SK-N-MC (cell line): ENCODE measurements around the gene HLCS.

Source experiments
- EZH2 ChIP-seq: fragments of 200-600 bp; sonication (generic); IDR thresholded peaks from one replicate; pipeline ENCODE4 v1.6.1; 2017; ENCODE audit warnings: antibody characterized with exemption
- FOXP2 ChIP-seq: optimal IDR thresholded peaks from 2 replicates; pipeline ENCODE3; 2011; ENCODE audit warnings: mild to moderate bottlenecking, moderate library complexity; ENCODE audit not compliant: insufficient read depth; ENCODE audit errors: extremely low read length, control extremely low read depth
- POLR2AphosphoS5 ChIP-seq: IDR thresholded peaks from 2 replicates; pipeline ENCODE4 v1.6.1; 2012; ENCODE audit warnings: mild to moderate bottlenecking, low read depth, low read length, borderline replicate concordance

DNA sequence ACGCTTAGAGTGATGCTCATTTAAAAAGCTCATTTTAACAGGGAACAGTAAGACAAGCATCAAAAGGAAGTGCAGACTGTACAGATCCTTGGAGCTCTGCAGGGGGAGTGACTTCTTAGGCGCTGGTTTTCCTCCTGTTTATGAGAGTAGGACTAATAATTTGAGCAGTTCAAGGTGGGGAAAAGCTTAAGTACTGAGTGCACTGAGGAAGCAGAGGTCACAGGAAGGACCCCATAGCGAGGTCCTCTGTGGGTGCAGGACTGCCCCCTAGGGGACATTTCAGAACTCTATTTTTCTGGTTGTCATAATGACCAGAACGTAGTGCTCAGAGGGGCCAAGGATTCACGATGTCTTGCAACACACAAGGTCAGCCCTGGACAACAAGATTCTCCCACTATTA is 112.1 kb downstream of the HLCS start:
- TF ChIP-seq EZH2 (no peak), POLR2AphosphoS5 (no peak), FOXP2 (no peak)
